Germinal center (tissue), 1 donor: ENCODE results near the gene FAM107B.

ENCODE experiments used
- DNase-seq: peaks from one replicate; pipeline ENCODE4 v3.0.0; 2012; ENCODE audit warnings: mixed read lengths, low spot score

Gene FAM107B

DNA sequence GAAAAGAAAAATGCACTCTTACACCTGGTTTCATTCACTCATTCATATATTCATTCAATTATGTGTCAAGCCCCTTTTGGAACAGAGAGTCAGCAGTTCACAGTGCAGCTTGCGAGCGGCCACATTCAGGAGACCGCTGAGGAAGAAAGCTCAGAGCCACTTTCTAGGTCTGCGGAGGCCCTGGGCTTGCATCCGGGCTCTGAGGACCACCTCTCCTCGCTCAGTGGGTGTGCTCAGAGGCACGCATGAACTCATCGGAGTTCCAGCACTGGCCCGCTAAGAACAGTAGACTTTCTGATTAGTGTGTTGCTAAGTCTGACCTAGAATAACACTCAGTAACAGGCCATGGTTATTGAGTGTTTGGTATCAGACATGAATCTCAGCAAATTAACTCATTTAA lies 1.8 kb upstream of the FAM107B start:
- DNase-seq = no peak

- no peak for DNase-seq
Measured at GRCh38 chr10:14775656-14776055, 959 bp upstream of the FAM107B start.

GRCh38 chr10:14774214-14774580 lies 500 bp downstream of the FAM107B start:
- DNase-seq = no peak

DNA sequence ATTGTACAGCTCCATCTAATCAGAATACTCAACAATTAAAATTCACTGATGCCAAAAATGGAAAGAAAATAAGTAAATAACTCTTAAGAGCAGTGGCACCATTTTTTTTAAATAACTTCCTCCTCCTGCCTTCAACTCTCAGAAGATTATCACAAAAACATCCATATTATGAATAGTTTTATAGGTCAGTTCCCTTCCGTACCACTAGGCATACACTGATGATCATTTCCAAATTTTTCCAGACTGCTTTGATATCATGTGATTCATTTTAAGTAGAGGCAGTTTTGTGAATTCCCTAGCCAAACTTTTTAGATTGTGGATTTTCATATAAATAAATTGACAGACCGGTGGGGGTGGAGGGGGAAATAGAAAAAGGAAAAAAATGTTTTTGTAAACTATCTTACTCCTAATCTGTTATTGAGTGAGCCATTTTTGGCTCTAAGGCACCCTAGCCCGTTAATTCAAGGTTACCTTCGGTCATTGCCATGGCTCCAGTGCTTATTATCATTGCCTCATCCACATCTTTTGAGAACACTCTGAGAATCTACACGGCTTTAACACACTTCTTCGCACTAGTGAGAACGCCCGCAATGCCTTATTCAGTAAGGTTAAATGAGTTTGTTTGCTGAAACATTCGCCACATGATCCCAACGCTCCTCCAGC lies 1.0 kb downstream of the FAM107B start:
- no peak for DNase-seq

DNA sequence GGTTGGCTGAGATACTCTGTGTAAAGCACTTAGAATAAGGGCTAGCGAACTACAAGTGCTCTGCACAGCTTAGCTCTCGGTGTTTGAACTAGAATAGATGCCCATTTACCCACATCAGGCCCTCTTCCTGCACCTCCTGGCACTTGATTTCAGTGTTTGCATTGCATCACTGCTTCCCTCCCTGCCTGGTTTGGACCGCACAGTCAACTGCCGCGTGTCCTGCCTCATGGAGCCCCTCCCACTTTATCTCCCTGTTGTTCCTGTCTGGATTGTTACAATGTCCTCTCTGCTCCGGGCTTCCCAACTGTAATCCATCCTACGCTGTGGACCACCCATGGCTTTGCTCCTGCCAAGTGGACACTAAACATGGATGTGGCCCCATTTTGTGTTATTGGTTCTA lies 2.3 kb downstream of the FAM107B start:
- no peak for DNase-seq

DNA sequence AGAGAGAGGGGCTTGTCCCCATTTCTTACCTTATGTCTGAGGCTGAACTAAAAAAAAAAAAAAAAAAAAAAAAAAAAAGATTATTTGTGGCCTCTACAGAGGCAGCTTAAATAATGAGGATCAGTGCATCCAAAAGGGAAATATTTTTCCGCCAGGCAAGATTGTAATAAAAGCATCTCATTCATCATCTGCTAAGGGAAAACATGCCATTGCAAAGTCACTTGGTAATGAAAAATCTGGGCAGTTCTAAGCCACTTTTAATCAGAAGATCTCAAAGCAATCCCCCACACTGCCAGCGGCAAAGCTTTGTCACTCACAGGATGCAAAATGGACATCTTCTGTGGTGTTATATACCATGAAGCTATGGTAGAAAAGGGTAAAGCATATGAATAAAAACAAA lies 3.8 kb downstream of the FAM107B start:
- DNase-seq = no peak

- DNase-seq = no peak
Measured at GRCh38 chr10:14761372-14761771, 13.3 kb downstream of the FAM107B start.

- DNase-seq = no peak
Measured at GRCh38 chr10:14758994-14759664, 15.6 kb downstream of the FAM107B start.

GRCh38 chr10:14758451-14758850 lies 16.2 kb downstream of the FAM107B start:
- no peak for DNase-seq

GRCh38 chr10:14757986-14758385 lies 16.7 kb downstream of the FAM107B start:
- no peak for DNase-seq

DNA sequence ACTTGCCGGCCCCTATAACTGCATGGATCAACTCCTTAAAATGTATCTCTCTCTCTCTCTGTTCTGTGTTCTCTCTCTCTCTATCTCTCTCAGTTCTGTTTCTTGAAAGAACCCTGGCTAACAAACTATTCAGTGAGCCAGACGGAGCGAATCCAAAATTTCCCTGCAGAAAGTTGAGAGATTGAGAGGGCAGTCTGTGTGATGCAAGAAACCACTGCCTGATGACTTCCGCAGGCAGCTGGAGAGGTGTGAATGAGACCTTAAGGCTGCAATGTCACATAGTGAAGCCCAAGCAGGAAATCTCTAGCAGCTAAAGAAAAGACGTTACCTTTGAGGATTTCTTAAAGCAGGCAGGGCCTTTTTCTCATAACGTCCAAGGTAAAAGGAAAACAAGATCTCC lies 17.3 kb downstream of the FAM107B start:
- DNase-seq = no peak

DNA sequence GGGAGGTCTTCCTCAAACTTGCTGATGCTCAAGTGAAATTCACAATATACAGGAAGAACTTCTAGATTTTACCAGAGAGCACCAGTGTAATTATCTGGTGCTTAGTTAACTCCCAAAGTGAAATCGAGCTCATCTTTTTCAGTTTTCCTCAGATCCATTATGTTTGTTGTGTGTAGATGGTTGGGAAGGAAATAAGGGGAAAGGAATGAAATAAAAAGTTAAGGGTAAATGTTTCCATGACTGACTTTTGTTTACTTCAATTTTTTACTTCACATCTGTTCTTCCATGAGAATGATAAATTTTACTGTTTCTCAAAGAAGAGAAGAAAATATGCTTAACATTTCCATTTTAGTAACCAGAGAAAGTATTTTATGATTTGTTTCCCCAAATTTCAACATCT lies 21.3 kb downstream of the FAM107B start:
- DNase-seq = no peak

DNA sequence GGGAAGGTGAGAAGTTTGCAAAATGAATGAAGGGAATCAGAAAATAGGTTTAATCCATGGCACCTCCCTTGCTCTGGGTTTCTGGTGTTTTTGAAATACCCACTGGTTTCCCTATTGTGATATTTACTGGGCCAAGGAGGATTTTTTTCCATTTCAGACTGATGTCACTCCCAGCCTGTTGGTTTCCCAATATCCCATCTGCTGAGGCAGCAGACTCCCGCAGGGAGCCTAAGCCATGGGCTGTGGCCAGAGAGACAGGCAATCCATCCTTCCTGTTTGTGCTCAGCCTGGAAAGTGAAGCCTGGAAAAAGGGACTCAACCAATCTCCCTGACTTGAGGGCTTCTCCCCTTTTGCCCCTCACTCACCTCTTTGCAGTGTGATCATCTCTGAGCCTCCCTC lies 22.8 kb downstream of the FAM107B start:
- no peak for DNase-seq

DNA sequence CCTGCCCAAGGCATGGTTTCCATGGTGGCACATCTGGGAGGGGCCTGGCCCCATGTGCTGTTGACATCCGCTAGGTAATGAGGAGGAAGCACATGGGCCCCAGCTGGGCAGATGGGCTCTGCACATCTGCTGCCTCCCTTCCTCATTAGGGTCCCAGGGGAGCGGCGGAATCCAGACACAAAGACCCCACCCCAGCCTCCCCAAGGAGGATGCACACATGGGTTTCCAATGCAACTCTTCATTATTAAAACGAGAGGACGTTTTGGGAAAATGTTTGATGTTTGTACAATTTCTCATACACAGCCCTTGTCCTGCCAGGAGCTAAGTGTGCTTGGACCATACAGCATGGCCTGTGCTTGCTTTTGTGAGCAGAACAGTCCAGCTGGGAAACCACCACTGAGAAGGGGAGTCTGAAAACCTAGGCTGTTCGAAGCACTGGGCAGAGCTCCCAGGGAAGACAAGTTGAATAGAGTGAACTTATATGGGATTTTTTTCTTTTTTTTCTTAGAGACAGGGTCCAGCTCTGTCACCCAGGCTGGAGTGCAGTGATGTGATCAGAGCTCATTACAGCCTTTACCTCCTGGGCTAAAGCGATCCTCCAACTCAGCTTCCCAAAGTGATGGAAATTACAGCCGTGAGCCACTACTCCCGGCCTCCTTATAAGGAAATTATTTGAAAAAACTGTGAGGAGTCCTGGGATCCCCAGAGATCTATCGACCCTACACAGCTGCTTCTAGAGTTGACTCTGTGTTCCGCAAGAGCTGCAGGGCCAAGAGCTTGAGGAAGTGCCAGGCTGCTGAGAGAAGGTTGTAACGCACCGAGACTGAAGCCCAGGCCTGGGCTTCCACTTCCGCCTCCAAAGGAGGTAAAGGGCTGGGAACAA lies 23.4 kb downstream of the FAM107B start:
- DNase-seq = peak; percentile 88

GRCh38 chr10:14749070-14749809 lies 25.5 kb downstream of the FAM107B start:
- peak; percentile 63 for DNase-seq

- no peak for DNase-seq
Measured at GRCh38 chr10:14748441-14748840, 26.3 kb downstream of the FAM107B start.

DNA sequence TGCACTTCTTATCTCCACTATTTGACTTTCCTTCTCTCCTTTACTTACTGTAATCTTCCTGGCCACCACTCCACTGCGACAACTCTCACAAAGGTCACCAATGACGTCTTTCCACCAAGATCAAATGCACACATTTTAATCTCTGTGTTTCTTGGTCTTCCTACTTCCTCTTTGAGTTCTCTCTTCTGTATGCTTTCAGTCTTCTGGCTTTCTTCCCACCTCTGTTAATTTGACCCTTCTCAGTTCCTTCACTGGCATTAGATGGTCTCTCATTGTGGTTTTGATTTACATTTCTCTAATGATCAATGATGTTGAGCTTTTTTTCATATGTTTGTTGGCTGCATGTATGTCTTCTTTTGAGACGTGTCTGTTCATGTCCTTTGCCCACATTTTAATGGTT lies 31.9 kb downstream of the FAM107B start:
- DNase-seq = no peak

DNA sequence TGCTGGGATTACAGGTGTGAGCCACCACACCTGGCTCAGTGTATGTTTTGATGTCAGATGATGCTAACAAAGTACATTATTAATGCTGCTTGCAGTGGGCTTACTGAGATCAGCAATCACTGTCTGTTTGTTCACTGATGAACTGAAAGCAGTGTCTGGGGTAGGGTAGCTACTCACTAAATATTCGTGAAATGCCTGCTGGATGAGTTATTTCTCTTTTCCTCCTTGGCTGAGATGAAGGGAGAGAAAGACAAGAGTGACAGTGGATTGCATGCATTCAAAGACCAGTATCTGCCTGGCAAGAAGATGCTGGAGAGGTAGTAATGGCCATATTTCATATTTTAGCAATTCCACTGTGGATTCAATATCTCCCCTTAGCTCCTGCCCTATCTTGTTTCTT lies 32.3 kb downstream of the FAM107B start:
- DNase-seq = no peak

GRCh38 chr10:14740684-14741247 lies 33.9 kb downstream of the FAM107B start:
- peak; percentile 79 for DNase-seq

- DNase-seq = no peak
Measured at GRCh38 chr10:14737808-14738545, 36.7 kb downstream of the FAM107B start.

GRCh38 chr10:14736600-14737081 lies 38.1 kb downstream of the FAM107B start:
- peak; percentile 57 for DNase-seq
